Osteoblast (primary cell): ENCODE data around the gene TSFM. TPM values are rescaled to one million over a fixed set of nuclear protein-coding genes. Genes with fewer than 3 reads are reported as not detected.

Experiments used
- DNase-seq: peaks from one replicate; pipeline ENCODE4 v3.0.0; 2011; ENCODE audit warnings: low spot score, mixed read lengths; ENCODE audit not compliant: insufficient read length; ENCODE audit errors: missing footprints
- H2AFZ ChIP-seq: 2 replicates; pipeline ENCODE4 v1.6.0; 2011; ENCODE audit warnings: mild to moderate bottlenecking, low read length
- H3K27ac ChIP-seq: 2 replicates; pipeline ENCODE4 v1.5.1; 2011; ENCODE audit warnings: mild to moderate bottlenecking, low read depth, low read length, moderate library complexity
- H3K27me3 ChIP-seq: 2 replicates; pipeline ENCODE4 v1.6.0; 2012; ENCODE audit warnings: mild to moderate bottlenecking, control low read depth, inconsistent platforms, low read length, moderate library complexity; ENCODE audit not compliant: insufficient read depth
- H3K36me3 ChIP-seq: 2 replicates; pipeline ENCODE4 v1.5.1; 2011; ENCODE audit warnings: mild to moderate bottlenecking, low read length, control low read depth, moderate library complexity; ENCODE audit not compliant: insufficient read depth
- H3K4me1 ChIP-seq: 2 replicates; pipeline ENCODE4 v1.5.1; 2011; ENCODE audit warnings: mild to moderate bottlenecking, low read length, control low read depth, moderate library complexity; ENCODE audit not compliant: insufficient read depth
- H3K4me2 ChIP-seq: 2 replicates; pipeline ENCODE4 v1.6.0; 2011; ENCODE audit warnings: mild to moderate bottlenecking, low read length; ENCODE audit not compliant: insufficient read depth
- H3K4me3 ChIP-seq: fragments of 200-600 bp; sonication (generic); 3 replicates; pipeline ENCODE4 v1.5.1; 2012; ENCODE audit warnings: mild to moderate bottlenecking, low read length, inconsistent platforms; ENCODE audit not compliant: insufficient read depth
- H3K79me2 ChIP-seq: 2 replicates; pipeline ENCODE4 v1.6.0; 2012; ENCODE audit warnings: mild to moderate bottlenecking, low read length, control low read depth, inconsistent platforms; ENCODE audit not compliant: insufficient read depth
- H3K9me3 ChIP-seq: 2 replicates; pipeline ENCODE4 v1.5.1; 2011; ENCODE audit warnings: low read depth, low read length, control low read depth
- H4K20me1 ChIP-seq: 2 replicates; pipeline ENCODE4 v1.6.0; 2012; ENCODE audit warnings: mild to moderate bottlenecking, low read length, control low read depth; ENCODE audit not compliant: insufficient read depth
- CTCF ChIP-seq: IDR thresholded peaks from 2 replicates; pipeline ENCODE4 v1.5.1; 2011; ENCODE audit warnings: mild to moderate bottlenecking, low read depth, low read length, moderate library complexity; ENCODE audit errors: extremely low read depth
- total RNA-seq: library from RNA; depleted of rRNA; stranded (reverse); fragments of >200 nt; gene quantifications from 2 replicates; pipeline ENCODE4 v1.2.3, GENCODE V29; 2012

TSFM gene
- total RNA-seq, 1 donor: 18.1 TPM

DNA sequence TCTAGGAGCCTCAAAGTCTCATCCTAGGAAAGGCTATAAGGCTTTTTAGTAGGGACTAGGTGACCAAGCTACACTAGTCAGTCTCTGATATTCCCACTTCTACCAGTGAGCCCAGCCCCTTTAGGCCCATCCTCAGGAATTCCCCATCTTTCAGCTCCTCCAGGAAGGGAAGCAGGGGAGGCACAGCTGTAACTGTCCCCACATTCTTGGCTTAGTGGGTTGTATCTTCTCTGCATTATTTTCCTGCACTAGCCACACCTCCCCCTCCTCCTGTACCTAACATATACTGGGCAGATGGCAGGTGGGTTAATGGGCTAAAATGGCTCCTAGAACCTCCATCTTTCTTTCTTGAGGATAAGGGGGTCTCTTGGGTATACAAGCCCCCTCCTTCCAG, 15.3 kb upstream of the TSFM start:
- peaks cover 6% of the 10 kb centered on the region for H3K79me2 ChIP-seq
- H3K4me2 ChIP-seq: peak overlapping the region; percentile 68
- no peak for TF ChIP-seq CTCF
- no peak overlapping the region for H2AFZ ChIP-seq
- no peak overlapping the region for H3K27ac ChIP-seq
- DNase-seq: no peak
- peaks cover 26% of the 10 kb centered on the region for H3K36me3 ChIP-seq
- no peaks in the 10 kb centered on the region for H3K9me3 ChIP-seq
- H3K4me1 ChIP-seq: peaks cover 30% of the 10 kb centered on the region
- H4K20me1 ChIP-seq: peaks cover 2% of the 10 kb centered on the region
- H3K4me3 ChIP-seq: no peak overlapping the region
- peaks cover 46% of the 10 kb centered on the region for H3K27me3 ChIP-seq

GRCh38 chr12:57767876-57768275, 14.7 kb upstream of the TSFM start:
- Histone ChIP-seq H3K9me3 (no peaks in the 10 kb centered on the region), H3K36me3 (peaks cover 26% of the 10 kb centered on the region), H3K4me2 (no peak overlapping the region), H4K20me1 (peaks cover 2% of the 10 kb centered on the region), H3K27me3 (peaks cover 46% of the 10 kb centered on the region), H3K4me1 (peaks cover 30% of the 10 kb centered on the region), H3K27ac (no peak overlapping the region), H3K4me3 (no peak overlapping the region), H3K79me2 (peaks cover 11% of the 10 kb centered on the region), H2AFZ (no peak overlapping the region)
- no peak for DNase-seq
- TF ChIP-seq CTCF: no peak

GRCh38 chr12:57769594-57769993, 13.0 kb upstream of the TSFM start:
- peaks cover 12% of the 10 kb centered on the region for H3K79me2 ChIP-seq
- no peak overlapping the region for H3K4me2 ChIP-seq
- DNase-seq: no peak
- no peak overlapping the region for H3K27ac ChIP-seq
- H3K27me3 ChIP-seq: peaks cover 29% of the 10 kb centered on the region
- H4K20me1 ChIP-seq: peaks cover 2% of the 10 kb centered on the region
- no peak overlapping the region for H2AFZ ChIP-seq
- peaks cover 39% of the 10 kb centered on the region for H3K4me1 ChIP-seq
- peaks cover 26% of the 10 kb centered on the region for H3K36me3 ChIP-seq
- no peak overlapping the region for H3K4me3 ChIP-seq
- no peak for TF ChIP-seq CTCF
- no peaks in the 10 kb centered on the region for H3K9me3 ChIP-seq

DNA sequence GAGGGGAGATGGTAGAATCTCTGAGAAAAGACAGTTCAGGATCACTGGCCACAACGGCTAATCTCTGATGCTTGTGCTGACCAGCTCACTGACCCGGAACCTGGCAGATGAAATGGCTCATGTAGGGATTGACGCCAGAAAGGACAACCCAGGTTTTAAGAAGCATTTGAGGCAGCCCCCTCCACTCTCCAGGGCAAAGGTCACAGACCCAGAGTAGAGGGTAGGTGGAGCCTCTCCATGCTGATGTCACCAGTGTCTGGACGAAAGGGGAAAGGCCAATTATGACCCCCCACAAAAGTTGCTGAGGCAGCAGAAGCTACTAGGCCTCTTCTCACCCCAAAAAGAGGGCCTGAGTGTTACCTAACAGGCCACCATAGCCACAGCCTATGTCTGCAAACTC, 11.9 kb upstream of the TSFM start:
- Histone ChIP-seq H4K20me1 (peaks cover under 1% of the 10 kb centered on the region), H3K79me2 (peaks cover 12% of the 10 kb centered on the region), H3K4me2 (peak overlapping the region; percentile 90), H2AFZ (no peak overlapping the region), H3K27ac (peak overlapping the region; percentile 95), H3K9me3 (no peaks in the 10 kb centered on the region), H3K27me3 (peaks cover 18% of the 10 kb centered on the region), H3K4me3 (no peak overlapping the region), H3K36me3 (peaks cover 26% of the 10 kb centered on the region), H3K4me1 (peaks cover 35% of the 10 kb centered on the region)
- no peak for TF ChIP-seq CTCF
- no peak for DNase-seq
